CD14-positive monocyte (primary cell): ENCODE data around the gene BCKDHB. TPM values are rescaled to one million over a fixed set of nuclear protein-coding genes. Genes with fewer than 3 reads are reported as not detected.

Source experiments
- DNase-seq, 3 donors: peaks; one replicate each; pipeline ENCODE4 v3.0.0-alpha.2; 2011 to 2022
- H2AFZ ChIP-seq: 2 replicates; pipeline ENCODE4 v1.6.0; 2012; ENCODE audit warnings: mild to moderate bottlenecking, low read depth, low read length, inconsistent platforms; ENCODE audit not compliant: insufficient read depth, poor library complexity, severe bottlenecking
- H3K27ac ChIP-seq, 2 donors: 1 replicate in 1 of 2; 2 replicates in 1 of 2; pipeline ENCODE4 v1.5.1; 2012 to 2013; ENCODE audit warnings: low read length in 2 of 2, control low read depth in 1 of 2, inconsistent platforms in 1 of 2, low read depth in 1 of 2, mild to moderate bottlenecking in 1 of 2
- H3K27me3 ChIP-seq, 2 donors: one replicate each; pipeline versions ENCODE4 v1.6.0 to v1.6.1; 2011 to 2013; ENCODE audit warnings: low read length in 2 of 2; ENCODE audit not compliant: control insufficient read depth in 2 of 2, insufficient read depth in 2 of 2
- H3K36me3 ChIP-seq, 2 donors: replicated peaks in 1 of 2; 1 replicate in 1 of 2; 2 replicates in 1 of 2; pipeline versions ENCODE4 v1.5.1 to v1.6.1; 2012 to 2013; ENCODE audit warnings: low read length in 2 of 2, control low read depth in 1 of 2, inconsistent platforms in 1 of 2, mild to moderate bottlenecking in 1 of 2; ENCODE audit not compliant: insufficient read depth in 2 of 2, control insufficient read depth in 1 of 2
- H3K4me1 ChIP-seq, 2 donors: 1 replicate in 1 of 2; 2 replicates in 1 of 2; pipeline versions ENCODE4 v1.5.1 to v1.6.1; 2012 to 2013; ENCODE audit warnings: low read length in 2 of 2, control low read depth in 1 of 2, inconsistent platforms in 1 of 2, mild to moderate bottlenecking in 1 of 2, moderate library complexity in 1 of 2; ENCODE audit not compliant: insufficient read depth in 2 of 2, control insufficient read depth in 1 of 2
- H3K4me2 ChIP-seq: replicated peaks from 2 replicates; pipeline ENCODE3; 2012; ENCODE audit warnings: low read length, moderate library complexity, mild to moderate bottlenecking; ENCODE audit not compliant: poor library complexity, severe bottlenecking; ENCODE audit errors: extremely low read depth
- H3K4me3 ChIP-seq, 3 experiments: fragments of 200-600 bp in 1 of 3; sonication (generic) in 1 of 3; replicated peaks in 1 of 3; 1 replicate in 2 of 3; 2 replicates in 1 of 3; pipeline ENCODE4 v1.5.1; 2011 to 2013; ENCODE audit warnings: low read length in 3 of 3, mild to moderate bottlenecking in 3 of 3, control low read depth in 2 of 3, low read depth in 2 of 3, inconsistent platforms in 1 of 3, moderate library complexity in 1 of 3
- H3K79me2 ChIP-seq: 2 replicates; pipeline ENCODE4 v1.6.0; 2012; ENCODE audit warnings: mild to moderate bottlenecking, control low read depth, inconsistent platforms, low read length, moderate library complexity; ENCODE audit not compliant: insufficient read depth
- H3K9ac ChIP-seq: 2 replicates; pipeline ENCODE4 v1.6.0; 2017; ENCODE audit warnings: low read length, mild to moderate bottlenecking; ENCODE audit not compliant: insufficient read depth, poor library complexity, severe bottlenecking
- H3K9me3 ChIP-seq, 2 donors: replicated peaks in 1 of 2; 1 replicate in 1 of 2; 2 replicates in 1 of 2; pipeline versions ENCODE4 v1.5.1 to v1.6.1; 2012 to 2013; ENCODE audit warnings: low read length in 2 of 2, control low read depth in 1 of 2; ENCODE audit not compliant: control insufficient read depth in 1 of 2, insufficient read depth in 1 of 2
- H4K20me1 ChIP-seq: 2 replicates; pipeline ENCODE4 v1.6.0; 2012; ENCODE audit warnings: mild to moderate bottlenecking, low read length, control low read depth, moderate library complexity; ENCODE audit not compliant: insufficient read depth
- H3K27ac Mint-ChIP-seq, 7 donors: one replicate each; pipeline ENCODE4 v1.8.0; 2020; ENCODE audit warnings: mild to moderate bottlenecking in 7 of 7, mixed read lengths in 7 of 7, moderate library complexity in 6 of 7, inconsistent platforms in 2 of 7
- H3K27me3 Mint-ChIP-seq, 3 donors: one replicate each; pipeline ENCODE4 v1.8.0; 2021 to 2022; ENCODE audit warnings: low read depth in 3 of 3, mild to moderate bottlenecking in 3 of 3, mixed read lengths in 3 of 3, moderate library complexity in 3 of 3, inconsistent platforms in 1 of 3
- H3K36me3 Mint-ChIP-seq, 2 donors: one replicate each; pipeline ENCODE4 v1.8.0; 2020; ENCODE audit warnings: mixed read lengths in 2 of 2, inconsistent platforms in 1 of 2, mild to moderate bottlenecking in 1 of 2
- H3K4me1 Mint-ChIP-seq: one replicate; pipeline ENCODE4 v1.8.0; 2020; ENCODE audit warnings: mild to moderate bottlenecking, mixed read lengths
- H3K4me3 Mint-ChIP-seq, 2 donors: one replicate each; pipeline ENCODE4 v1.8.0; 2020; ENCODE audit warnings: mild to moderate bottlenecking in 2 of 2, mixed read lengths in 2 of 2, moderate library complexity in 1 of 2
- H3K9me3 Mint-ChIP-seq, 7 donors: one replicate each; pipeline ENCODE4 v1.8.0; 2020 to 2022; ENCODE audit warnings: mixed read lengths in 7 of 7, mild to moderate bottlenecking in 6 of 7, moderate library complexity in 6 of 7, inconsistent platforms in 2 of 7
- CTCF ChIP-seq: fragments of 200-600 bp; IDR thresholded peaks from one replicate; pipeline ENCODE4 v1.8.0; 2022; ENCODE audit warnings: antibody characterized with exemption, mild to moderate bottlenecking
- WGBS: methylation state at CpG from one replicate; pipeline ENCODE4 v1.1.5; 2013; ENCODE audit warnings: missing lambda C conversion rate; ENCODE audit not compliant: insufficient coverage; 5-methylcytosine and 5-hydroxymethylcytosine counted together
- intact Hi-C, 2 donors: fragments of 100-400 bp; cut with micrococcal nuclease; formaldehyde crosslinking; loops; one replicate each; pipeline versions ENCODE4 v1.15.0 to v1.15.1; 2023
- polyA plus RNA-seq, 3 donors: library from polyadenylated mRNA; depleted of rRNA in 1 of 3; unstranded in 2 of 3; stranded (reverse) in 1 of 3; fragments of 300-500 nt in 2 of 3; fragments of >200 nt in 1 of 3; fragmentation: Illumina TruSeq in 2 of 3; gene quantifications; 1 replicate in 2 of 3; 2 replicates in 1 of 3; pipeline ENCODE4 v1.2.3, GENCODE V29; 2012 to 2021

The BCKDHB gene
- polyA plus RNA-seq, 3 donors, result 1.8 to 4.6 (median 4.0) TPM

GRCh38 chr6:80340686-80341085 lies 234.2 kb downstream of the BCKDHB start:
- Histone ChIP-seq H3K9me3 (no peaks in the 10 kb centered on the region), H2AFZ (no peak overlapping the region), H3K4me2 (no peak overlapping the region), H3K4me1 (no peaks in the 10 kb centered on the region), H3K9ac (no peak overlapping the region), H3K27me3 (no peaks in the 10 kb centered on the region), H3K4me3 (no peak overlapping the region), H3K36me3 (no peaks in the 10 kb centered on the region), H3K27ac (no peak overlapping the region), H4K20me1 (no peaks in the 10 kb centered on the region), H3K79me2 (no peaks in the 10 kb centered on the region)
- intact Hi-C loops, result no loop called here
- Mint-ChIP-seq H3K9me3 (peaks cover 0 to 2% (median 0%) of the 10 kb centered on the region in 7 donors), H3K4me3 (no peak overlapping the region), H3K27ac (no peak overlapping the region), H3K36me3 (no peaks in the 10 kb centered on the region), H3K4me1 (no peaks in the 10 kb centered on the region), H3K27me3 (no peaks in the 10 kb centered on the region)
- DNase-seq, result no peak
- TF ChIP-seq CTCF, result no peak
- no CpG with 5 or more reads among the region's 5 CpGs for WGBS

DNA sequence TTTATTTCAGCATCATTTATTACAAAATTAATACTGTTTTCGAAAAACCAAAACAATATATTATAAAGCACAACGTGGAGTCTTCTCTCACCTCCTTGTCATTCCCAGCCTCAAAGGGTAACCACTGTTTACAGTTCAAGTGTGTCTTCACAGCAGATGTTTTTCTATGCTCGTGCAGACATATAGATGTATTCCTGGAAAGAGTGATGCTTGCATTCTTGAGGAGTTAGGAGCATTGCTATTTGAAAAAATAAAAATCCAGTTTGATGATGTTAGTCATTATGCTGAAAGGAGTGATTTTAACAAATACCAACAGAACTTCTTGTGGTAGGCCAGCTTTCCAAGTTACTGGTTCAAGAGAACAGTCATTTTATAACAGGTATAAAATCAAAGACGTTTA lies 234.9 kb downstream of the BCKDHB start:
- H3K27ac ChIP-seq, result no peak overlapping the region
- H3K27me3 ChIP-seq, result no peaks in the 10 kb centered on the region
- H3K4me3 ChIP-seq, result no peak overlapping the region
- no CpG with 5 or more reads among the region's 4 CpGs for WGBS
- H3K27ac Mint-ChIP-seq, result no peak overlapping the region
- intact Hi-C loops, result no loop called here
- H3K9ac ChIP-seq, result no peak overlapping the region
- no peak for DNase-seq
- H4K20me1 ChIP-seq, result no peaks in the 10 kb centered on the region
- no peaks in the 10 kb centered on the region for H3K9me3 ChIP-seq
- no peak for TF ChIP-seq CTCF
- H3K4me2 ChIP-seq, result no peak overlapping the region
- no peaks in the 10 kb centered on the region for H3K79me2 ChIP-seq
- H3K9me3 Mint-ChIP-seq, result peaks cover 0 to 2% (median 0%) of the 10 kb centered on the region in 7 donors
- H3K36me3 ChIP-seq, result no peaks in the 10 kb centered on the region
- H3K27me3 Mint-ChIP-seq, result no peaks in the 10 kb centered on the region
- no peaks in the 10 kb centered on the region for H3K4me1 ChIP-seq
- no peak overlapping the region for H3K4me3 Mint-ChIP-seq
- H3K36me3 Mint-ChIP-seq, result no peaks in the 10 kb centered on the region
- no peaks in the 10 kb centered on the region for H3K4me1 Mint-ChIP-seq
- no peak overlapping the region for H2AFZ ChIP-seq
